GM19455 (cell line): Measurements from ENCODE around the gene SPOCK1.

Experiments
- ATAC-seq: cut with Tn5 transposase; IDR thresholded peaks from one replicate; pipeline ENCODE4 v1.9.1; 2021; ENCODE audit not compliant: unreplicated experiment

SPOCK1 gene

DNA sequence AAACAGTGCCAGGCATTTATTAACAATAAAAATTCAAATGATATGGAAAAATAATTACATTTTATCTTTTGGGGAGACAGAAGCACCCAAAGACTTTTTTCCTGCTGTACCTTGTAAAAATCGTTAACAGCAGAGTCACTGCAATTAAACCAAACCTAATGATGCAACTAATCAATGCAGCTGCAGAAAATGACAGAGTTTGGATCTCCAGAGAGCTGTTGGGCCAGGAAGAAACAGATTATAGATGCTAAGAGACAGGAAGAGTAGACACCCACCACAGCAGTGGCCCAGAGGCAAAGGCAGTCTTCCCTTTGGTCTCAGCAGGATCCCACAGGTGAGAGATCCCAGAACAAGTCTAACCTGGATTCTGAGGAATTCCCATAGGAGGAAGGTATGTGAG is 53.0 kb downstream of the SPOCK1 start:
- no peak for ATAC-seq

DNA sequence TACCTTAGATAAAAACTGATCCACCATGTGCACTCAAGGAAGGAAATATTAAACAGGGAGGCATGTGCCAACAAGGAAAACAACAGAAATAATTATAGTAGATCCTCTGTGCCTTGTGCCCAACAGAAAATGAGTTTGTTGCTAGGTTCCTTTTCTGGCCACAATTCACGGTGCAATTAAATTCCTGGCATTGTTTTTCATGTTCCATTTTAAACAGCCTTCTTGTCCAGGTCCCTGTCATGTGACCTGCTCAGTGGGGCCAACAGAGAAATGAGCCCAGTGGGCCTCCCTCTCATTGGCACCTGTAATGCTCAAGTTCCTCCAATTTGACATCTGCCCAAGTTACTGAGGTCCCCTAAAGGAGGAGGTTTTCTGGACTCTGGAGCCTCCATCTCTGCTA is 56.5 kb downstream of the SPOCK1 start:
- ATAC-seq: no peak

DNA sequence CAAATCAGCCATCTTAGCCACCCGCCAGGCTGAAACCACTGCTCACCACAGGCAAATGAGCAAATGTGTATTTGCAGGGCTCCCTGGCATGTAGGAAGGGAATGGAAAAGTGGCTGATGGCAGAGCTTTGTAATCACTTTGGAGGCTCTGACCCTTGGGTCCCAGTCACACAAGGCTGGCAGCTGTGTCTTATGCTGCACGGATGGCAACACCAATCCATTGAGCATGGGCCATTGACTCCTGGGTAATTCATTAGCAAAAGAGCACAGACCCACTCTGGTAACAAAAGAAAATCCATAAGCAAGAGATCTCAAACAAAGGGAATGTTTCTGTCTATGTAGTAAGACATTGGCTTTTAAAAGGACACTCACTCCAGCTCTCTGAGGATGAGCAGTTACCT is 57.6 kb downstream of the SPOCK1 start:
- no peak for ATAC-seq

DNA sequence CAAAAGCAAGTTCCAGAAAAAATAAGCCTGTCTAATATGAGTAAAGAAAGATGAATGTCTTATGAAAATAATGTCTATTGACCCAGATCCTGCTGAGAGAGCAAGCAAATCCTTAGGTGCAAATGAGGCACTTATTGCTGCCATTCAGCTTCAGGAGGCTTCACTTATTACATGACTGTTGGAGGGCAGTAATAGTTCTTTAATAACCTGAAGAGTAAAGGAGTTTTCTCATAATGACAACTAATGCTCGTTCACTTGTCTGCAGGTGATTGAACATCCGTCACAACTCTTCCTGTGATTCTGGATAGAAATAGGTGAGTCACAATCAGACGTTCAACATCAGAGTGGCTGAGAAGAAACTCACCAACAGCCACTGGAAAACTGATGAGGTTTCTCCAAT is 58.3 kb downstream of the SPOCK1 start:
- no peak for ATAC-seq

DNA sequence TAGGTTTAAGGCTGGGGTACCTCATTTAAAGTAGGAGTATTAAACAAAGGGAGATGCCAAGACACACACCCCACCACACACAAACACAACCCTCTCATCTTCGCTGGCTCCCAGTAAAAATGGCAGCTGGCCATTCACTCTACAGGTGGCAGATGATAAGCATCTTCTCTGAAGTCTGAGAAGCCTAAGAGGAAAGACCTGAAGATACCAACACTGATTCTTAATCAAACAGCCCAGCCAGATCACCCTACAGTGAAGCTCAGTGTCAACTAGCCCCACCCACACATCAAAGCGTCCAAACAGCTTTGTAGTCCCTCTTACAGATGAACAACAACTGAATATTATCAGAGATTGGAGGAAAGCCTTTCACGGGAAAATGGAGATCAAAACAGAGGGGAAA is 59.5 kb downstream of the SPOCK1 start:
- no peak for ATAC-seq

DNA sequence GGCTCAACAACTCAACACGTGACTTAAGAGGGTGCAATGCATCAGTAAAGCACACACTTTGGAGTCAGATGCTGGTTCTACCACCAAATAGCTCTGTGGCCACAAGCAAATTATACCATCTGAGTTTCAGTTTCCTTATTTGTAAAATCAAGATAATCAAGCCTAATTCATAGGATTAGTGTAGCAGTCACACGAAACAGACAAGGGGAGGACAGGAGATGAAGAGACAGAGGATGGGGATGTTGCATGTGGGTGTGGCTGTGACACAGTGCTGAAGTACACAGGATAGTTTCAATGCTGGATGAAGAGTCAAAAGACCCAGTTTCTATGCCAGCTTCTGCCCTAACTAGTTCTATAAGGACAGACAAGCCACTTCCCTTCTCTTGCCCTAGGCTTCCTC is 60.2 kb downstream of the SPOCK1 start:
- ATAC-seq: no peak

DNA sequence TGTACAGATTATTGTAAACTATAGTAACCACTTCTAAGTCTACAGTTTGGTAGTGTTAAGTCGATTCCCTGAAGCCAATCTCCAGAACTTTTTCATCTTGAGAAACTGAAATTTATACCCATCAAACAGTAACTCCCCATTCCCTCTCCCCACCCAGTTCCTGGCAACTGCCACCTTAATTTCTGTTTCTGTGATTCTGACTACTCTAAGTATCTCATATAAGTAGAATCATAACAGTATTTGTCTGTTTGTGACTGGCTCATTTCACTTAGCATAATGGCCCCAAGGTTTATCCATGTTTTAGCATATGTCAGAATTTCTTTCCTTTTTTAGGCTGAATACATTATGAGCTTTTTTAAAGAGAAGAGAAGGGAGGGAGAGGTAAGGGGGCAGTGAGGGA is 61.4 kb downstream of the SPOCK1 start:
- ATAC-seq: no peak

DNA sequence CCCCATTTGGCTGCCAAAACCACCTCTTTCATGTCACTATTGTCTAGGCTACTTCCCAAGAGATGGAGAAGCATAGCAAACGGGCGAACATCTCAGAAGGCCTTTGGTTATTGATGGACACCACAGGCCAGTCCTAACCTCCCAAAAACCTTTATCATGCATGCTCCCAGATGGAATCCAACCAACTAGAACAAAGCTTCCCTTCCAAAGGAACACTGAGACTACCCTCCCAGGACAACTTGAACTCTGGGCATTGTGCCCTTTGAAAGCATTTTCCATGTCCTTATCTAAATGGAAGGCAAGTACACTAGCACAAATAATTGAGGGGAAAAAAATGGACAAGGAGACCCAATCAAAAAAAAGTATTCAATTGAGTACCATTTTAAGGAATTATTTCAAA is 65.6 kb downstream of the SPOCK1 start:
- no peak for ATAC-seq

DNA sequence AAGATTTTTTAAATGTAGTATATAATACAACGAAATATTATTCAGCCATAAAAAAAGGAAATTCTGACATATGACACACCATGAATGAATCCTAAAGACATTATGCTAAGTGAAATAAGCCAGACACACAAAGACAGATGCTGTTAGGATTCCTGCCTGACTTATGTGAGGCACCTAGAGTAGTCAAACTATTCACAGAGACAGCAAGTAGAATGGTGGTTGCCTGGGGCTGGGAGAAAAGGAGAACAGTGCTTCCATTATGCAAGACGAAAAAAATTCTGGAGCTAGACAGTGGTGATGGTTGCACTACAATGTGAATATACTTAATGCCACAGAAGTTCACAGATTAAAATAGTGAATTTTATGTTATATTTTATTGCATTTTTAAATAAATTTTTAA is 66.8 kb downstream of the SPOCK1 start:
- ATAC-seq: no peak

DNA sequence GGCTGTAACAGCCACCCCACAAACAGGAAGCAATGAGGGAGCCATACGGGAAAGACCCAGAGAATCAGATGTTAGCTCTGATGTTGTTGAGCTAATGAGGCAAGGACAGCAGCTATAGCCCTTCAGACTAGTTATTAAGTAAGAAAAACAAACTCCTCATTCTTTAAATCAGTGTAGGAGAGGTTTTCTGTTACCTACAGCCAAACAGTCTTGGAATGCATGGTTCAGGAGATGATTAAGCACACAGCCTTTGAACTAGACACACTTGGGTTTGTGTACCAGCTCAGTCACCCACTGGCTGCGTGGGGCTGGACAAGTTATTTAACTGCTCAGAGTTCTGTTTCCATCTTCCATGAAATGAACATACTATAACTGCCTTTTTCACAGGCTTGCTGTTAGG is 68.1 kb downstream of the SPOCK1 start:
- ATAC-seq: no peak

DNA sequence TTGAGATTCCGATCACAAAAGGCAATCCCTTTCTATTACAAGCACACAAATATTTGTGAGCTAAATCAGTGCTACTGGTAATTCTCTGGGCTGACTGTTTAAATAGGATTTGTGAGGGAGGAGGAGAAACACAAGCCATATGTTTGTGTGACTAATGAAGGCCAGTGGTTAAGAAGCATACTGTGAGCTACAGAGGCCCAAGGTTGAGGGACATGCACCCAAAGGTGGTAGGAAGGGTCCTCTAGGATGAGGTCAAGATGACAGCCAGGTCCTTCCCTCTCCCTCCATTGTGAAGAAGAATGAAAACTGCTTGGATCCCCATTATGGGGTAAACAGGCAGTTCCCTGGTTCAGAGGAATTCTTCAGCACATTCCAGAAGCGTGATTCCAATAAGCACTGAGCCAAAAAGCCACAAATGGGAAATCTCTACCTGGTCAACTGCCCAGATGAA is 83.9 kb downstream of the SPOCK1 start:
- ATAC-seq: no peak

DNA sequence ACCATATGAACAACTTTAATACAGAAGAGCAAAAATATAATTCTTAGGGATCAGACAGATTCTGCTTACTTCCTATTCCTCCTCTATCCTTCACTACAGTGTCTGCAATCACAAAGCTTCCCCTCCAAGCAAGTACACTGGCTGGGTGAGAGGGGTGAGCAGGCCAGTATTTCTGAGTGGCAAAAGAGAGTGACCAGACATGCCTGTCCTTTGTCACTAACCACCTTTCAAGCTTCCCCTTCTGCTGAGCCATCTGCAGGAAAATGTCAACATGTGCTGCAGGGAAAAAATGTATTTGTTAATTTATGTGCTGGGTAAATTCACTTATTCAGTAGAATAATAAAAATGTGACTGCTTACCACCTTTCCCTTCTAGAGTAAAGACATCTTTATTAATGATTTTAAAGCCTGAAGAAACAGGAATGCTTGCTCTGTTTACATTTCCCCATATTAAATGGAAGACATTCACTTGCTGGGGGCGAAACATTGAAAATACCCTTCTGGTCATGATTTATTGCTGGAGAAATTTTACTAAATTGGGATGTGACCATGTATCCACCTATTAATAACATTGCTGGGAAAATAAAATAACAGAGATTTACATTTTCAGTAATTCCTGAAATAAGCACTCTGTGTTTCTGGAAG is 84.9 kb downstream of the SPOCK1 start:
- ATAC-seq: no peak

DNA sequence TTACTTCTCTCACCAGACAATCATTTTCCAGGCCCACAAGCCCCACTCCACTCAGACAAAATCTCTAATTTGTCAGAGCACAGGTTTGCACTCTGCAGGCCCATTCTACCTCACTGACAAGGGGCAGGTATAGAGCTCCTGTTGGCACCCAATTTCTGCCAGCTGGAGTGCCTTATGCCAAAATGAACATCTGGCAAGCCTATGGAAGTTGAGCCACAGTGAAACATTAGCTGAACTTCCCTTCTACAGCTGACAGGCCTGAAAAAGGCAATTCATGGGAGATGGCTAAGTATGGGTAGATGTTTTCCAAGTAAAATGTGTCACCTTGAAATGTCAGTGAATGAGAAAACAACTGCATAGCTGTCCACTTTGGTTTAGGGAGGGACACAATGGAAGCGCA is 87.0 kb downstream of the SPOCK1 start:
- ATAC-seq: no peak

DNA sequence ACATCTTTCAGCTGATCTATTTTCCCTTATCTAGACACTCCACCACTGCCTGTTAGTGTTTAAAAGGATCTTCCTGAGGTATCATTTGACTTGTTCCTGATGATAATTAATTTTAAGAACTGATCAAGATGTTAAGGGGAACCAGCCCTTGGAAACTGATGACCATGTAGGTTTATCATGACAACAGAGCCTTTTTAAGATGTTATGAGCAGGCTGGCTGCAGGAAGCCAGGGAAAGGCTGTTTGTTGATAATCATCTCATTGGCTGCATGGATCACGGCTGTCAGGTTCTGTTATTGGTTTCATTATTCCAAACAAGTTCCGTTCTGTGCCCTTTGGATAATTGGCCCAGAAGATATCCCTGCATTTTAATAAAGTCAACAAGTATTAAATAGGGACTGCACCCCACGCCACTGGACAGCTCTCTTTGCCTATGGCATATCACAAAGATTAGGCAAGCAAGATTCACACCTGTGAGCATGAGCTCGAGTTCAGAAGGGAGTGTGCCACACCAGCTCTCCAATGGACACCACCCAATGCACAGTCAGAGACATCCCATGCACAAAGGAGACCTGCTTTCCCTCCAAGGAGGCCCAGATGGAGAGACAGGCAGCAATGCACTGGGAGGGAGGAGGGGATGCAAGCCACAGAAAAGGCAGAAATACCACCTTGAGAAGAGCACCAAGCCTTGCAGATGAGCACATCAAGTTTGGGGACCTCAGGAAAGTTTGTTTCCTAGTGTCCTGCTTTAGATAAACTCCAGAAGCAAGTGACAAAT is 88.7 kb downstream of the SPOCK1 start:
- no peak for ATAC-seq

DNA sequence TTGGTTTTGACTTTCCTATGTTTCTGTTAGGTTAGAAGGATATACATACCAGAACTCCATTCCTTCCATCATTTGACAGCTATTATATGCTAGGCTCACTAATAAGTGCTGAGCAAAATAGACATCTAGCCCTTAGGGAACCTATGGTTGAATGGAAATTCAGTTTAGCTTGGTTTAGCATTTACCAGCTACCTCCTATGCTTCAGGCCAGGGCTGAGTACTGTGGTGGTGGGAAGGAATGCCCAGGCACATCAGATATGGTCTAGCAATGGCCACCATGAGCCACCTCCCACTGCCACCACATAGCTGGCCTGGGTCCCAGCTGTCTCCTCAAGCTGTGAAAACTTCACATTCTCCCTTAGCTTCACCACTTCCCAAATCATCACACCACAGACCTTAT is 89.4 kb downstream of the SPOCK1 start:
- no peak for ATAC-seq

DNA sequence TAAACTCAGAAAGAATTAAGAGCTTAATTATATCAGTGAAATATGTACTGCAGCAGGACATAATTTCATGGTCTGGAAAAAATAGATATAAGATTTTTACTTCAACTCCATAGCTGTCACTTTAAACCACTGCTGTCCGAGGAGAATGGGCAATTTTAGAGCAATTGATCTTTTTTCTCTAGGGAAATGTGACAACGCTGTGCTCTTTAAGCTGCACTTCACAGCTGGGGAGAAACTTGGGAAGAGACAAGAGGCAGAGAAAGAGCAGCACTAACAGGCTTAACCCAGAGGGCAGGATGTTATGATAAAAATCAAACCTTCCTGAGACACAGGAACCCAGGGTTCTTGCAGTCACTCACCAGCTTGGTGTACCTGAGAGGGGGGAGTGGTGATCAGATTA is 92.0 kb downstream of the SPOCK1 start:
- ATAC-seq: no peak

DNA sequence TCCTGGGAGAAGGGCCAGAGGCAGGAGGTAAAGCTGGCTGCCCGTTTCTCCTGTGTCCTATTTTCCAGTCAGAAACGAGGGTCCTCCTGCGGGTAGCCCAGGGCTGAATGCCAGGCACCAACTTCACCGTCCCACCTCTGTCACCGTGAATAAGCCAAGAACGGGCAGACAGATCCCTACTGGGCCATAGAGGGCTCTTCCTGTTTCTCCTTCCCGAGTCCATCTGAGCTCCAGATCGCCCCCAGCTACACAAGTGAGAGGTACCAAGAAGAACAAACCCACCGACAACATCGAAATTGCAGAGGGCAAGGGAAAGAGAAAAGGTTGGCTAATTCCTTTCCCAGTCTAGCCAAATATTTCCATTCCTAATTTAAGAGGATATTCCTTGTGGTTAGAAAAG is 93.7 kb downstream of the SPOCK1 start:
- no peak for ATAC-seq

DNA sequence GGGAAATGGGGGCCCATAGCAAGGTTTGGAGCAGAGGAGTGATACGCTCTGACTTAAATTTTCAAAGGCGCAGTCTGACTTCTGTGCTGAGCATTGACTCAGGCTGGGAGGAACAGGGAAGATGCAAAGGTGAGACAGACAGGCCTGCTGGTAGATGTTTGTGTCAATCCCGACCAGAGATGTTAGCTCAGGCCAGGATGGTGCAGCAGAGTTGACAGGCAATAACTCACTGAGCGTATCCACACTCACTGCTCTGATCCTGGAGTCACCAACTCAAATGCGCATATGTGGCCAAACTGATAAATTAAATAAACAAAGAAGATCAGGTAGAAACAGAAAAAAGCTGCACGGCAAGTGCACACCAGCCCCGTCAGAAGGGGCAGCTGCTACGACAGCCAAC is 95.3 kb downstream of the SPOCK1 start:
- no peak for ATAC-seq

DNA sequence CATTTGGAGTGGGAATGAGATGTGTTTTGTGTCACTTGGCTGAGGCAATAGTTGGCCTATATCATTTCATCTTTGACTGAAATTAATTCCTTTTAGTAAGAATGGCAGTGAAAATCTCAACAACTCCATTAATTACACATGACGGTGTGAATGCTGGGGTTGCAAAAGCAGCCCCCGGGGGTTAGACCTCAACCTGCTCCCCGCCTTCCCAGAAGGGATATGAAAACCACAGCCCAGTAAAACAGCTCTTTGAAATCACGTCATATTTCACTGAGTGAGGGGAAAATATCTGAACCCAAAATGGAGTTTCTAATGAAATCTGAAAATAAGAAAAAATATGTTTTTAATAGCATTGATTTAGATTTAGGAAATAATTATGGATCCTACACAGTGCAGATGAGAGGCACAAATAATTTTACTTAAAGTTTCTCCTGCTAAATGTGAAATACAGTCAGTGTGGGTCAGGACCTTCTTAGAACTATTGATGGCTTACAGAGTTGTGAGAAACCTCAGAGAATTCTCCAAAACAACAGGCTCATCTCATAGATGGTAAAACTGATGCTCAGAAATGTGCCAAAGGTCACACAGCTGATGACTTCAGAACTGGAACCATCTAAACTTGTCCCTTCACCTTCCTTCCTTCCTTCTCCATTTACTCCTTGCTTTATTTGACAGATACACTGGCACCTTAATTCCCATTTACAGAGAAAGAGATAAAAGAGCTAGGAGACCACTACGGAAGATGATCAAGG is 96.5 kb downstream of the SPOCK1 start:
- no peak for ATAC-seq

DNA sequence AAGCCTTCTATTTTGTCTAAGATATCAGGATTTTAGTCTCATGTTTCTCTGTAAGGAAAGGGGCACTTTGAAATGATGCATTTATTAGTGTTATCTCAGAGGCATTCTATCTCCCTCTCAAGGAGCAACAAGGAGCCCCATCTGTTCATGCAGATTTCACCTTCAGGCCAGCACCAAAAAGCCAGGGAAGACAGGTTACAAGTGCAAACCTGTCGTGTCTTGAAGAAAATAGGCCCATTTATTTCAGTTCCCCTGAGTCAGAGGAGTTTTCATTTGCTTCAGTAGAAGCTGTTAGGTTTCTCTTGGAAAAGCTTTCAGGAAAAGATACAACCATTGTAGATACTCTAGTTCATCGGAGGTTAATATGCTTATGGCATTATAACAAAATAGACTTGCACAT is 97.2 kb downstream of the SPOCK1 start:
- no peak for ATAC-seq

DNA sequence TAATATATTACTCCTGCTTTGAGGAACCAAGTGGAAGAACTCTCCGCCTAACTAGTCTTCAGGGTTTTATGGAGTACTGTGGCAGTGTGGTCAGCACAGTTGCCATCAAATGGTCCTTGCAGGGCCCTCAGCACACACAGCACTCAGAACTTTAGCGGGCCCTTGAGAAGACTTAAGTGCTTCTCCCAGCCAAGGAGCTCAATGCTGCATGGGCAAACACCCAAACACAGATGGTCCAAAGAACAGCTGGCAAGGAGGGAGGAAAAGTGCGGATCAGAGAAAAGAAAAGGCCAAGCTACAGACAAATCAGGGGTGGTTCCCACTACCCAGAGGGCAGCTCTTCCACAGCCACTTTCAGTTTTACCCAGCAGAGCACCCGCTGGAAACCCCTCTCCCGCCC is 98.6 kb downstream of the SPOCK1 start:
- no peak for ATAC-seq

DNA sequence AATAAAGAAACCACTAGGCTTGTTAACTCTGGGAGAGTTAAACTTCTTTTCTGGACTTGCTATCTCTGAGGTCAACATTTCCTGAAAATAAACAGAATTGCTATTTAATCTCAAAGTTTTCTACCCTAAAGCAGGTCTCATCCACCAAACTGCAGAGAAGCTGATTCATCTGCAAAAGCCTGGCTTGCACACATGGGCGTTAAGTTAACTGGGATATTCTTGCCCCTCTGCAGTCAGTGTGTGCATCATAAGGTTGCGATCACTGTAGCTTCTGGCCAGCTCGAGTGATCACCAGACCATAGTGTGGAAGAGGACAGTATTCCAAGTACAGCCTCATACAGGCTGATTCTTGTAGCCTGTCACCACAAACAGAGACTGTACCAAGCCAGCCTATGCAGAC is 99.2 kb downstream of the SPOCK1 start:
- no peak for ATAC-seq
